HEK293 (cell line): ENCODE data around the gene ATXN2.
A peak's percentile ranks its signal among the peaks of the same experiment; 100 is the strongest.

Source experiments
- CTCF ChIA-PET: fragments of 350-600 bp; formaldehyde crosslinking; extraction: SDS; loops from one replicate; lab custom pipeline; 2021; ENCODE audit warnings: antibody characterized with exemption; lab: Yijun Ruan, JAX
- POLR2A ChIA-PET: fragments of 300-600 bp; formaldehyde crosslinking; extraction: SDS; loops from one replicate; lab custom pipeline; 2020; ENCODE audit warnings: antibody characterized with exemption, inconsistent platforms; lab: Yijun Ruan, JAX
- H3K27ac ChIP-seq: fragments of 200-500 bp; sonication (Bioruptor generic); 2 replicates; pipeline ENCODE4 v1.5.1; 2014; ENCODE audit warnings: low read depth, low read length, control low read depth, inconsistent platforms; ENCODE audit errors: extremely low read depth
- H3K36me3 ChIP-seq, 2 experiments: fragments of 200-500 bp in 1 of 2; sonication (Bioruptor generic) in 1 of 2; 1 replicate in 1 of 2; 2 replicates in 1 of 2; pipeline ENCODE4 v1.5.1; 2014 to 2017; ENCODE audit warnings: inconsistent platforms in 2 of 2, low read length in 2 of 2; ENCODE audit not compliant: control insufficient read depth in 2 of 2, insufficient read depth in 1 of 2
- H3K4me1 ChIP-seq: fragments of 200-500 bp; sonication (Bioruptor generic); 2 replicates; pipeline ENCODE4 v1.5.1; 2014; ENCODE audit warnings: mild to moderate bottlenecking, low read length, inconsistent platforms; ENCODE audit not compliant: control insufficient read depth, insufficient read depth
- H3K4me3 ChIP-seq: 2 replicates; pipeline ENCODE4 v1.5.1; 2011; ENCODE audit warnings: low read depth, mild to moderate bottlenecking, control low read depth, low read length, moderate library complexity
- H3K9me3 ChIP-seq: fragments of 200-500 bp; sonication (Bioruptor generic); 2 replicates; pipeline ENCODE4 v1.5.1; 2014; ENCODE audit warnings: low read depth, low read length, inconsistent platforms; ENCODE audit not compliant: control insufficient read depth, insufficient read depth
- HOXC10 ChIP-seq: sonication (generic); formaldehyde crosslinking; IDR thresholded peaks from 2 replicates; pipeline ENCODE4 v1.8.1; 2023; ENCODE audit warnings: mild to moderate bottlenecking, missing genetic modification reagents
- MEIS1 ChIP-seq: sonication (generic); formaldehyde crosslinking; IDR thresholded peaks from 2 replicates; pipeline ENCODE4 v1.8.1; 2022; ENCODE audit warnings: missing genetic modification reagents, mild to moderate bottlenecking, borderline replicate concordance
- OSR2 ChIP-seq: fragments of 450-650 bp; formaldehyde crosslinking; IDR thresholded peaks from 2 replicates; pipeline ENCODE4 v1.5.1; 2016; ENCODE audit warnings: missing biosample characterization, missing genetic modification characterization
- OVOL3 ChIP-seq: fragments of 450-650 bp; formaldehyde crosslinking; IDR thresholded peaks from 2 replicates; pipeline ENCODE4 v1.5.1; 2016; ENCODE audit warnings: missing biosample characterization, missing genetic modification characterization
- PATZ1 ChIP-seq: fragments of 450-650 bp; formaldehyde crosslinking; IDR thresholded peaks from 2 replicates; pipeline ENCODE4 v1.5.1; 2016; ENCODE audit warnings: missing biosample characterization, missing genetic modification characterization
- PRDM1 ChIP-seq: fragments of 450-650 bp; formaldehyde crosslinking; IDR thresholded peaks from 2 replicates; pipeline ENCODE4; 2016; ENCODE audit warnings: missing biosample characterization, missing genetic modification characterization
- SCRT1 ChIP-seq: fragments of 450-650 bp; formaldehyde crosslinking; IDR thresholded peaks from 2 replicates; pipeline ENCODE4 v1.5.1; 2016; ENCODE audit warnings: missing biosample characterization, missing genetic modification characterization, borderline replicate concordance
- ZBTB26 ChIP-seq: fragments of 450-650 bp; formaldehyde crosslinking; optimal IDR thresholded peaks from 2 replicates; pipeline ENCODE3; 2016; ENCODE audit warnings: missing biosample characterization, mild to moderate bottlenecking, missing genetic modification characterization
- ZBTB44 ChIP-seq: fragments of 450-650 bp; IDR thresholded peaks from 2 replicates; pipeline ENCODE4 v1.5.1; 2018; ENCODE audit warnings: missing biosample characterization, mild to moderate bottlenecking, missing genetic modification characterization
- ZNF221 ChIP-seq: fragments of 450-650 bp; formaldehyde crosslinking; IDR thresholded peaks from 2 replicates; pipeline ENCODE4 v1.5.1; 2017; ENCODE audit warnings: missing biosample characterization, missing genetic modification characterization, borderline replicate concordance
- ZNF280C ChIP-seq: fragments of 450-650 bp; formaldehyde crosslinking; IDR thresholded peaks from 2 replicates; pipeline ENCODE4 v1.5.1; 2016; ENCODE audit warnings: missing biosample characterization, missing genetic modification characterization
- ZNF596 ChIP-seq: fragments of 450-650 bp; IDR thresholded peaks from 2 replicates; pipeline ENCODE4 v1.5.0; 2018; ENCODE audit warnings: missing biosample characterization, mild to moderate bottlenecking, missing genetic modification characterization, moderate library complexity
- ZNF600 ChIP-seq: fragments of 450-650 bp; formaldehyde crosslinking; IDR thresholded peaks from 2 replicates; pipeline ENCODE4 v1.5.1; 2016; ENCODE audit warnings: missing biosample characterization, missing genetic modification characterization
- ZNF645 ChIP-seq: fragments of 450-650 bp; formaldehyde crosslinking; IDR thresholded peaks from 2 replicates; pipeline ENCODE4; 2016; ENCODE audit warnings: missing biosample characterization, missing genetic modification characterization
- ZXDB ChIP-seq: fragments of 450-650 bp; formaldehyde crosslinking; IDR thresholded peaks from 2 replicates; pipeline ENCODE4 v1.5.1; 2016; ENCODE audit warnings: missing biosample characterization, missing genetic modification characterization

ATXN2 gene

GRCh38 chr12:111598637-111599452 is at the start of gene ATXN2:
ATXN2 (minus strand) TSS chr12:111599315; CDS start chr12:111599034, 281 bp downstream.
- Histone ChIP-seq H3K27ac (peak within 1 kb of the TSS; percentile 99), H3K36me3 (no peaks in the 10 kb centered on the region; a peak in 1 of 3 replicates), H3K4me1 (peaks cover 15% of the 10 kb centered on the region; the same call in 1 of the 2 replicates), H3K4me3 (peak within 1 kb of the TSS; percentile 98), H3K9me3 (no peaks in the 10 kb centered on the region)
- ChIA-PET POLR2A (interaction anchor here (0.8 to 1.0 kb wide), 3 partner anchors 9 to 33 kb away, joined by 3 read pairs; no protein-coding TSS in a partner anchor), CTCF (no interaction called here)
- peak; percentile 99 for TF ChIP-seq ZBTB44 (tag by site-specific recombination)
- TF ChIP-seq MEIS1 (CRISPR knock-in tag) = 0 out of 2 replicates have a peak, but pooled peaks have one; percentile 17
- peak; percentile 80; the same call in 1 of the 2 replicates for TF ChIP-seq OSR2 (tag by site-specific recombination)
- peak; percentile 62 for TF ChIP-seq ZBTB26 (tag by site-specific recombination)
- no peak for TF ChIP-seq ZNF596 (tag by site-specific recombination)

GRCh38 chr12:111645433-111645832 is 46.3 kb upstream of the ATXN2 start:
- TF ChIP-seq ZXDB (no peak), OVOL3 (tag by site-specific recombination) (no peak), PATZ1 (tag by site-specific recombination) (no peak), SCRT1 (no peak), PRDM1 (tag by site-specific recombination) (no peak), ZNF221 (no peak), ZNF280C (tag by site-specific recombination) (no peak), HOXC10 (CRISPR knock-in tag) (no peak), ZNF645 (tag by site-specific recombination) (no peak), ZNF600 (tag by site-specific recombination) (no peak)
- ChIA-PET POLR2A (no interaction called here), CTCF (no interaction called here)
- Histone ChIP-seq H3K9me3 (no peaks in the 10 kb centered on the region), H3K27ac (no peak overlapping the region), H3K36me3 (peaks cover 28 to 62% of the 10 kb centered on the region in 2 experiments; a peak in 2 of 3 replicates), H3K4me3 (no peak overlapping the region), H3K4me1 (peaks cover 18% of the 10 kb centered on the region)
